ENCODE measurements around the gene MITF.

Gene MITF

DNA sequence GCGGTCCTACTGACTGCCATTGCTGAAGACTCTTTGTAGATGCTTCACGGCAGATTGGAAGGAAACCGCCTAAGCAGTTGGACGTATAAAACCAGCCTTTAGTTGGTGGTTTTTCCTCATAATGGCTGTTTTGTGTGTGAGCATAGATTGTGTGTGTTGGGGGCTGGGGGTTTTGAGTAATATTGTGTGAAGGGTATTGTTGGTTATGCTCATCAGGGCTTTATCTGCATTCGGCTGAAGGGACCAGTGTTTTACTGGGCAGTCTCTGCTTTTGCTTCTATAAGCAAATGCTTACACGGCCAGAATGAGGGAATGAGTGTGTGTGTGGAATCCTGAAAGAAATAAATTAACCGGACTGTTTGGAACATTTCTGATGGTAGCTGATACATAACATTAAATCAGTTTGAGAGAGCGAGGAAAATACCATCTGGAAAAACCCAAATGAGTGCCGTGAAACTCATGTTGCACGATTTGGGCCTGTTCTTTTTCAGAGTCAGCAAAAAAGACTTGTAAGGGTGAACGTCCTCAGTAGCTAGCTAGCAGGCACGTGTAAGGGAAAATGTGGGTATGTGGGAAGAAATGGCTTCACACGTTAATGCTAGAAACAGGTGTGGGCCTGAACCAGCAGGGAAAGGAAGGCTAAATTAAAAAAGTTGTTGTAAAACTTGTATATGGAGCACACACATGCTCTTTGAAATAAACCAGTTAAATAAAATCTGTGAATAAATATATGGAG lies 1.9 kb downstream of the MITF start:
- ATAC-seq, result no peak
- peaks cover 53% of the 10 kb centered on the region for H3K27me3 Mint-ChIP-seq
- H3K36me3 Mint-ChIP-seq (ENCODE audit: low read depth), result no peaks in the 10 kb centered on the region
- no peaks in the 10 kb centered on the region for H3K4me1 Mint-ChIP-seq
- no peak for DNase-seq
- H3K27ac Mint-ChIP-seq, result no peak overlapping the region
- H3K9me3 Mint-ChIP-seq, result no peaks in the 10 kb centered on the region
- H3K4me3 Mint-ChIP-seq, result no peak overlapping the region

GRCh38 chr3:69742391-69742790 lies 3.1 kb downstream of the MITF start:
- Mint-ChIP-seq H3K4me1 (no peaks in the 10 kb centered on the region), H3K27me3 (peaks cover 43% of the 10 kb centered on the region), H3K27ac (no peak overlapping the region), H3K36me3 (ENCODE audit: low read depth) (no peaks in the 10 kb centered on the region), H3K9me3 (no peaks in the 10 kb centered on the region), H3K4me3 (no peak overlapping the region)
- no peak for ATAC-seq
- DNase-seq, result no peak

DNA sequence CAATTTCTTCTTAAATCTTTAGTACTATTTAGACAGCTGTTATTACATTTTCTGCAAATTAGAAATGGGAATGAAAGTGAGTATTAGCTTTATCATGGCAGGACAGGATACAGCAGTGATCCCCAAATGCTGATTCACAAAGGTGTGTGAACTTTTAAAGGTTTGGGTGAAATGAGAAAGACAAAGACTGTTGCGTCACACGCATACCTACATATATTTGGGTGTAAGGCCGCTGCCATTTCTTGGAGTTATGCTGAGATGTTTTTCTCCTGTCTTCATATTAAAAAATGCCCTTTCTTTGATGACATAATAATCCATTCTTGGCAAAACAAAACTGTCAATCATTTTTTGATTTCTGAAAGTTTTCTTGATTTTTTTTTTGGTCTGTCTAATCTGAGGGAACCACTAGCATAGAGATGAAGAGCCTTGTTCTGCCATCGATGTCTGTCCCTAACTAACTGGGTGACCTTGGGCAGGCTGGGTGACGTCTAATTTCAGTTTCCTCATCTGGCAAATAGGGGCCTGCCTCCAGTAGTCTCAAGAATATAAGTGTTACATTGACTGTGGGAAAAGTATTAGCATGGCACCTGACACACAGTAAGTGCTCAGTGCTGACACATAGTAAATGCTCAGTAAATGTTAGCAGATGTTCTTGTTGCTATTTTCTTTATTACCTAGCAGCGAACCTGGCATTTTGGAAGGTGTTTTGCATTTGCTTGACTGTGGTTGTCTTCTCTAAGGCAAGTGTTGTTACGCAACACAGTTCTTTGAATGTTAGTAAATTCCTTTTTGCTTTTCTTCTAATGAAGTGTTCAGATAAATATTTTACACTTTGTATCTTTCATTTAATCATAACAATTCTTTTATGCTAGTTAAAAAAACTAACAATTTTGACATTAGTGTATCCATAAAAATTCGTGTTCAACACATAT lies 5.0 kb downstream of the MITF start:
- H3K4me3 Mint-ChIP-seq, result no peak overlapping the region
- no peak overlapping the region for H3K27ac Mint-ChIP-seq
- peaks cover 2% of the 10 kb centered on the region for H3K4me1 Mint-ChIP-seq
- no peaks in the 10 kb centered on the region for H3K36me3 Mint-ChIP-seq (ENCODE audit: low read depth)
- peaks cover 27% of the 10 kb centered on the region for H3K27me3 Mint-ChIP-seq
- ATAC-seq (no peak), DNase-seq (no peak)
- no peaks in the 10 kb centered on the region for H3K9me3 Mint-ChIP-seq

GRCh38 chr3:69745505-69745904 lies 6.2 kb downstream of the MITF start:
- H3K36me3 Mint-ChIP-seq (ENCODE audit: low read depth), result no peaks in the 10 kb centered on the region
- peaks cover 2% of the 10 kb centered on the region for H3K4me1 Mint-ChIP-seq
- H3K27ac Mint-ChIP-seq, result no peak overlapping the region
- peaks cover 16% of the 10 kb centered on the region for H3K27me3 Mint-ChIP-seq
- no peak overlapping the region for H3K4me3 Mint-ChIP-seq
- no peak for ATAC-seq
- H3K9me3 Mint-ChIP-seq, result no peaks in the 10 kb centered on the region
- no peak for DNase-seq

DNA sequence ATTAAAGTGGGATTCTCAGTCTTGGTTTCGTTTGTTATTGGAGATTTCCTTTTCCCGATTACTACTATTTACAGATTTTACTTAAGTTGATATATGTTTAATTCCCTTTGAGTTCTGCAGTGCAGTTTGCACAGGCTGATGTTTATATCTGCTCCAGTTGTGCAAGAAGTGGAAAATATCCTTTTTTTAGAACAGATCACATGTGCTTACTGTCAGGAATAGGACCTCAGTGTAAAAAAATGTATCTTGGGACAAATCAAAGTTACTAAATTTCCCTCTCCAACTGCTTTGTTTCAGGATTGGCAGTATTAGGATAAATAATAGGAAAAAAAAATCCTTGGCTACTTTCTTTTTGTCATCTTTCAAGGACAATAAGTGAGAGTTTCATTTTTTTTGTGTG lies 6.9 kb downstream of the MITF start:
- DNase-seq (no peak), ATAC-seq (no peak)
- H3K4me1 Mint-ChIP-seq, result peaks cover 2% of the 10 kb centered on the region
- H3K9me3 Mint-ChIP-seq, result no peaks in the 10 kb centered on the region
- H3K4me3 Mint-ChIP-seq, result no peak overlapping the region
- H3K27ac Mint-ChIP-seq, result no peak overlapping the region
- peaks cover 10% of the 10 kb centered on the region for H3K27me3 Mint-ChIP-seq
- no peaks in the 10 kb centered on the region for H3K36me3 Mint-ChIP-seq (ENCODE audit: low read depth)

- Mint-ChIP-seq H3K4me1 (peaks cover 2% of the 10 kb centered on the region), H3K36me3 (ENCODE audit: low read depth) (no peaks in the 10 kb centered on the region), H3K27me3 (peaks cover 3% of the 10 kb centered on the region), H3K27ac (no peak overlapping the region), H3K9me3 (no peaks in the 10 kb centered on the region), H3K4me3 (no peak overlapping the region)
- no peak for ATAC-seq
- no peak for DNase-seq
Observed at GRCh38 chr3:69747511-69748258, 8.4 kb downstream of the MITF start.

DNA sequence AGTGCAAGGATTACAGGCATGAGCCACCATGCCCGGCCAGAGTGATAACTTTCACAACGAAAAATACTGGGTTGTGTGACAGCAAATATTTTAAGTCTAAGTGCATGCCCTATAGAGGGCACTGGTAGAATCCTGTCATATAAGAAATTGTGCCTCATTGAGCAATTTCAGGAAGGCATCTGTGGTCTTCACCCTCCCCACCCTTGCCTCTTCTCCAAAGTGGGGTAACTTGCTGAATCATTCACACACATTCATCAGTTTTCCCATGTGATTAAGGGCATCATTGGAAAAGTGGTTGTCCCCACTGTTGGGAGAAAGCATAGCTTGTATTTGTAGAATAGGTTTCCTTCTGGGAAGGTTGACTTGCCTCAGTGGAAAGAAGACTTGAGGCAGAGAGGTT lies 9.2 kb downstream of the MITF start:
- no peaks in the 10 kb centered on the region for H3K9me3 Mint-ChIP-seq
- H3K27me3 Mint-ChIP-seq, result peaks cover under 1% of the 10 kb centered on the region
- peaks cover 2% of the 10 kb centered on the region for H3K4me1 Mint-ChIP-seq
- H3K27ac Mint-ChIP-seq, result no peak overlapping the region
- no peaks in the 10 kb centered on the region for H3K36me3 Mint-ChIP-seq (ENCODE audit: low read depth)
- DNase-seq (no peak), ATAC-seq (no peak)
- H3K4me3 Mint-ChIP-seq, result no peak overlapping the region

- no peaks in the 10 kb centered on the region for H3K36me3 Mint-ChIP-seq (ENCODE audit: low read depth)
- no peak for DNase-seq
- no peaks in the 10 kb centered on the region for H3K27me3 Mint-ChIP-seq
- H3K4me1 Mint-ChIP-seq, result peaks cover 2% of the 10 kb centered on the region
- H3K4me3 Mint-ChIP-seq, result no peak overlapping the region
- H3K27ac Mint-ChIP-seq, result no peak overlapping the region
- no peaks in the 10 kb centered on the region for H3K9me3 Mint-ChIP-seq
- ATAC-seq, result no peak
Observed at GRCh38 chr3:69749461-69749860, 10.2 kb downstream of the MITF start.

DNA sequence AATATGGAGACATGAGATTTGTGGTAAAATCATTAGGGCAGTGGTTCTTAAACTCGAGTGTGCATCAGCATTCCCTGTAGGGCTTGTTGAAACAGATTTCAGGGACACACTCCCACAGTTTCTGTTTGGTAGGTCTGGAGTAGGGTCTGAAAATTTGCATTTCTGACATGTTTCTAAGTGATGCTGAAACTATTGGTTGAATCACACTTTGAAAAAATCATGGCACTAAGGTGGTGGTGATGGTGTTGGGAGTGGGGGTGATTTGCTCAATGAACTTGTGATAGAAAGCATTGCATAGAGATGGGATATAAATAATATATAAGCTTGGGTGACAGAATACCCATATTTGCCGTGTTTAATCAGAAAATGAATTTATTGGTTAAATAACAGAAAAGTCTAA lies 11.3 kb downstream of the MITF start:
- Mint-ChIP-seq H3K9me3 (no peaks in the 10 kb centered on the region), H3K4me1 (peaks cover 2% of the 10 kb centered on the region)
- ATAC-seq, result no peak

DNA sequence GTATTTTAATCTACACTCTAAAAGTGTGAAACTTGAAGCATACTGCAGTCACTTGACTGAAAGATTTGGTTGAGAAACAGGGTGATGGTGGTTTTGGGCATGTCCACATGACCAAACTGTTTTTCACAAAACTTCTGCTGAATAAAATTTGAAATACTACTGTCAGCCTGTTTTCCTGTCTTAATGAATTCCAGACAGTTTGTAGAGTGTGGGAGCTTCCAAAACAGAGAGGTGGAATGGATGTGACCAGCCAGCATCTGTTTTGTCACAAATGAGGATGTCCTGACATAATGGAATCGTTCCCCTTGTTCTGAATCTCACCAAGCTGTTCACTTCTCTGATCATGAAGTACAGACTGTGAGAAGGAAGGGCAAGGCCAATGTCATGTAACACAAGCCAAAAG lies 11.8 kb downstream of the MITF start:
- Mint-ChIP-seq H3K4me3 (no peak overlapping the region), H3K27ac (no peak overlapping the region), H3K36me3 (ENCODE audit: low read depth) (no peaks in the 10 kb centered on the region), H3K9me3 (no peaks in the 10 kb centered on the region), H3K27me3 (no peaks in the 10 kb centered on the region), H3K4me1 (peaks cover 2% of the 10 kb centered on the region)
- DNase-seq (no peak), ATAC-seq (no peak)

More for the DNA sequence above, 11.3 kb downstream of the MITF start:
- Mint-ChIP-seq H3K4me3 (no peak overlapping the region), H3K36me3 (ENCODE audit: low read depth) (no peaks in the 10 kb centered on the region), H3K27ac (no peak overlapping the region), H3K27me3 (no peaks in the 10 kb centered on the region)
- no peak for DNase-seq

DNA sequence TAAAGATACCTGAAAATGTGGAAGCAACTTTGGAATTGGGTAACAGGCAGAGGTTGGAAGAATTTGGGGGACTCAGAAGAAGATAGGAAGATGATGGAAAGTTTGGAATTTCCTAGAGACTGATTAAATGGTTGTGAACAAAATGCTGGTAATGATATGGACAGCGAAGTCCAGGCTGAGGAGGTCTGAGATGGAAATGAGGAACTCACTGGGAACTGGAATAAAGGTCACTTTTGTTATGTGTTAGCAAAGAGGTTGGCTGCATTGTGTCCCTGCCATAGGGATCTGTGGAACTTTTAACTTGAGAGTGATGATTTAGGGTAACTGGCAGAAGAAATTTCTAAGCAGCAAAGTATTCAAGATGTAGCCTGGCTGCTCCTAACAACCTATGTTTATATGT lies 13.0 kb downstream of the MITF start:
- Mint-ChIP-seq H3K9me3 (no peaks in the 10 kb centered on the region), H3K4me3 (no peak overlapping the region), H3K27me3 (no peaks in the 10 kb centered on the region), H3K36me3 (ENCODE audit: low read depth) (no peaks in the 10 kb centered on the region), H3K27ac (no peak overlapping the region), H3K4me1 (peaks cover 2% of the 10 kb centered on the region)
- DNase-seq (no peak), ATAC-seq (no peak)

DNA sequence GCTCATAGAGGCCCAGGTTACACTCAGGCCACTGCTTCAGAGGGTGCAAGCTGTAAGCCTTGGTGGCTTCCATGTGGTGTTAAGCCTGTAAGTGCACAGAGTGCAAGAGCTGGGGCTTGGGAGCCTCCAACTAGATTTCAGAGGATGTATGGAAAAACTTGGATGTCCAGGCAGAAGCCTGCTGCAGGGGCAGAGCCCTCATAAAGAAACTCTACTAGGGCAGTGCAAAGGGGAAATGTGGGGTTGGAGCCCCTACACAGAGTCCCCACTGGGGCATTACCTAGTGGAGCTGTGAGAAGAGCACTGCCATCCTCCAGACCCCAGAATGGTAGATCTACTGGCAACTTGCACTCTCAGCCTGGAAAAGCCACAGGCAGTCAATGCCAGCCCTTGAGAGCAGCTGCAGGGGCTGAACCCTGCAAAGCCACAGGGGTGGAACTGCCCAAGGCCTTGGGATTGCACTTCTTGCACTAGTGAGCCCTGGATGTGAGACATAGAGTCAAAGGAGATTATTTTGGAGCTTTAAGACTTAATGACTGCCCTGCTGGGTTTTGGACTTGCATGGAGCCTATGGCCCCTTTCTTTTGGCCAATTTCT lies 14.0 kb downstream of the MITF start:
- Mint-ChIP-seq H3K4me3 (no peak overlapping the region), H3K36me3 (ENCODE audit: low read depth) (no peaks in the 10 kb centered on the region), H3K27ac (no peak overlapping the region), H3K9me3 (no peaks in the 10 kb centered on the region), H3K27me3 (no peaks in the 10 kb centered on the region), H3K4me1 (peaks cover 2% of the 10 kb centered on the region)
- ATAC-seq, result no peak
- DNase-seq, result no peak

DNA sequence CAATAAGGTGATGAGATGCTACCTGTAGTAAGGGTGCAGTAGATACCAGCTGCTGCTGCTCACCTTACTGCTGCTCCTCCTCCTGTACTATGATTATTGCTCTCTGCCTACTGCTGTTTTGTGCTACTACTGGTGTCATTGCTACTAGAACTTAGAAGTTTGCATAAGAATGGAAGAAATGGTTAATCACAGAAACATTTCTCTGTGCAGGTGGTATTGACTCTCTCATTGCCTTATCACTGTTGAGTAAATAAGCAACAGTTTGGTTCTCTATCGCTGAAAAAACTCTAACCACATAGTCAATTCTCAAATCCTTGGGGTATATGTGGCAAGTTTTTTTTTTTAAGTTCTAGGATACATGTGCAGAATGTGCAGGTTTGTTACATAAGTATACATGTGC lies 16.5 kb downstream of the MITF start:
- DNase-seq (no peak), ATAC-seq (no peak)
- Mint-ChIP-seq H3K4me1 (no peaks in the 10 kb centered on the region), H3K9me3 (no peaks in the 10 kb centered on the region), H3K36me3 (ENCODE audit: low read depth) (no peaks in the 10 kb centered on the region), H3K27me3 (no peaks in the 10 kb centered on the region), H3K27ac (no peak overlapping the region), H3K4me3 (no peak overlapping the region)

DNA sequence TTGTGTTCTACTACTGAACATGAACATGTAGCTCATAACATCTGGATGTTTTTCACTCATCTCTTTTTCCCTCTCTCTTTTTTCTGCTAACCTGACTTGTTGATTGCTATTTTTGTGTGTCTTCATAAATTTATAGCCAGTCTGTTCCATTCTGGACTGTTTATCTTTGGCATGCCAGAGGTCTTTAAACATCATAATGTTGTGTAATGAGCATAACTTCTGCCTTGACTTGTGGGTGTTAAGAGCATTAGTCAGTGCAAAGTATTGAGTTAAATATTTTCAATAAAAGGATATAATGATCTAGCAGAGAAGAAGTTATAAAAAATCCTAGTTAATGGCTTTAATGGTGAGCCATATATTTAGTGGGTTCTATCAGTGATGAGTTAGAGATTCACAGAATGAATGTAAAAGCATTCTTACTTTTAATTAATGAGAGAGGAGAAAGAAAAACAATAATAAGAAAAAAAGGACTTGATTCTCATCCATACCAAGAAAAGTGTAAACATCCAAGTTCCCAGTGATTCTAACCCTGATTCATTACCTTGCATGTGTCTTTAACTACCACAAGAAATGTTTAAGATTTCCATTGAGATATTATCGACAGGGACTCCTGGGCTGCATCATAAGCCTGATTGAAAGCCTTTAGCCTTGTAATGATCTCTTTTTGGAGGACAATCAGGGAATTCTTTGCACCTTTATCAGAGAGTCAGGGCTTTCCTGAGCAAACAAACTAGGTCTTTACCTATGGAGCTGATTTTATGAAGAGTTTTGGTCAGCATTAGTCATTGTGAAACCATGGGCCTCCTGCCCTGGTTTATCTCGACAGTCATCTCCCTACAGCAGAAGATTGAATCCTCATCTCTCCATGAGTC lies 22.9 kb downstream of the MITF start:
- no peak for ATAC-seq
- Mint-ChIP-seq H3K9me3 (no peaks in the 10 kb centered on the region), H3K27me3 (peaks cover 2% of the 10 kb centered on the region), H3K4me3 (no peak overlapping the region), H3K36me3 (ENCODE audit: low read depth) (no peaks in the 10 kb centered on the region), H3K4me1 (no peaks in the 10 kb centered on the region), H3K27ac (no peak overlapping the region)
- no peak for DNase-seq

Measured in activated naive CD8-positive, alpha-beta T cell treated with anti-CD3 and anti-CD28 coated beads, Interleukin-2, amount 50 U/mL, for 24 hours (primary cell).